B cell (primary cell): ENCODE data around the gene MAP7D3. TPM values are rescaled to one million over a fixed set of nuclear protein-coding genes. Genes with fewer than 3 reads are reported as not detected.

Experiments
- ATAC-seq: fragments of 200-7000 bp; cut with Tn5 transposase; one replicate; pipeline ENCODE4 v1.10.0; 2021; ENCODE audit warnings: low read depth, mild to moderate bottlenecking, moderate number of reproducible peaks, moderate library complexity
- CTCF ChIA-PET: fragments of 350-600 bp; sonication (Branson Sonifier 250); formaldehyde crosslinking; loops from one replicate; lab custom pipeline; 2021; ENCODE audit warnings: antibody characterized with exemption, inconsistent platforms; lab: Charles Lee
- POLR2A ChIA-PET: fragments of 350-600 bp; sonication (Branson Sonifier 250); formaldehyde crosslinking; loops from one replicate; lab custom pipeline; 2021; ENCODE audit warnings: antibody characterized with exemption; lab: Charles Lee
- DNase-seq: peaks from one replicate; pipeline ENCODE4 v3.0.0; 2013
- H2AFZ ChIP-seq: 2 replicates; pipeline ENCODE4 v1.6.1; 2012; ENCODE audit warnings: mild to moderate bottlenecking, low read depth, low read length; ENCODE audit not compliant: insufficient read depth, poor library complexity, severe bottlenecking
- H3K27ac ChIP-seq, 2 donors: 1 replicate in 1 of 2; 2 replicates in 1 of 2; pipeline ENCODE4 v1.5.1; 2012 to 2013; ENCODE audit warnings: low read length in 2 of 2, mild to moderate bottlenecking in 2 of 2, moderate library complexity in 1 of 2
- H3K27me3 ChIP-seq, 4 experiments: fragments of 200-600 bp in 1 of 4; sonication (generic) in 1 of 4; replicated peaks in 1 of 4; 1 replicate in 2 of 4; 2 replicates in 2 of 4; pipeline versions ENCODE4 v1.6.1 to v1.7.0; 2013 to 2016; ENCODE audit warnings: low read length in 3 of 4, mild to moderate bottlenecking in 2 of 4, mixed read lengths in 1 of 4, moderate library complexity in 1 of 4; ENCODE audit not compliant: insufficient read depth in 4 of 4, control insufficient read depth in 3 of 4; ENCODE audit errors: control extremely low read depth in 1 of 4
- H3K36me3 ChIP-seq, 2 experiments: replicated peaks in 1 of 2; 1 replicate in 1 of 2; 2 replicates in 1 of 2; pipeline versions ENCODE4 v1.6.1 to v1.7.1; 2013; ENCODE audit warnings: low read length in 1 of 2; ENCODE audit not compliant: insufficient read depth in 2 of 2, control insufficient read depth in 1 of 2; ENCODE audit errors: control extremely low read depth in 1 of 2, extremely low read depth in 1 of 2
- H3K4me1 ChIP-seq, 2 donors: fragments of 200-600 bp in 1 of 2; sonication (generic) in 1 of 2; 1 replicate in 1 of 2; 2 replicates in 1 of 2; pipeline versions ENCODE4 v1.5.1 to v1.6.1; 2013 to 2017; ENCODE audit warnings: low read length in 2 of 2; ENCODE audit not compliant: control insufficient read depth in 2 of 2, insufficient read depth in 2 of 2
- H3K4me2 ChIP-seq: replicated peaks from 2 replicates; pipeline ENCODE3; 2012; ENCODE audit warnings: mild to moderate bottlenecking, low read depth, low read length; ENCODE audit not compliant: poor library complexity, severe bottlenecking
- H3K4me3 ChIP-seq, 5 experiments: fragments of 200-600 bp in 1 of 5; sonication (generic) in 1 of 5; 1 replicate in 3 of 5; 2 replicates in 2 of 5; pipeline versions ENCODE4 v1.5.1 to v1.7.0; 2011 to 2016; ENCODE audit warnings: low read length in 4 of 5, mild to moderate bottlenecking in 4 of 5, low read depth in 2 of 5, control low read depth in 1 of 5, moderate library complexity in 1 of 5; ENCODE audit not compliant: insufficient read depth in 1 of 5; ENCODE audit errors: control extremely low read depth in 1 of 5, extremely low read depth in 1 of 5
- H3K79me2 ChIP-seq: fragments of 200-600 bp; sonication (generic); one replicate; pipeline ENCODE4 v1.6.0; 2016; ENCODE audit warnings: low read length; ENCODE audit not compliant: control insufficient read depth, insufficient read depth
- H3K9ac ChIP-seq: fragments of 200-600 bp; sonication (generic); 2 replicates; pipeline ENCODE4 v1.6.1; 2017; ENCODE audit warnings: mild to moderate bottlenecking, low read length, moderate library complexity
- H3K9me3 ChIP-seq, 3 donors: one replicate each; pipeline versions ENCODE4 v1.6.1 to v1.7.1; 2013; ENCODE audit warnings: low read length in 2 of 3; ENCODE audit not compliant: control insufficient read depth in 2 of 3, insufficient read depth in 1 of 3; ENCODE audit errors: control extremely low read depth in 1 of 3
- H4K20me1 ChIP-seq: 2 replicates; pipeline ENCODE4 v1.6.0; 2012; ENCODE audit warnings: mild to moderate bottlenecking, low read length; ENCODE audit not compliant: insufficient read depth, control insufficient read depth, poor library complexity, severe bottlenecking
- H3K27ac Mint-ChIP-seq: one replicate; pipeline ENCODE4 v1.8.0; 2021; ENCODE audit warnings: mixed read lengths
- H3K27me3 Mint-ChIP-seq: one replicate; pipeline ENCODE4 v1.8.0; 2021; ENCODE audit warnings: mixed read lengths
- H3K4me1 Mint-ChIP-seq: one replicate; pipeline ENCODE4 v1.8.0; 2021; ENCODE audit warnings: mixed read lengths
- H3K4me3 Mint-ChIP-seq: one replicate; pipeline ENCODE4 v1.8.0; 2021; ENCODE audit warnings: mixed read lengths
- H3K9me3 Mint-ChIP-seq: one replicate; pipeline ENCODE4 v1.8.0; 2022; ENCODE audit warnings: mixed read lengths; ENCODE audit not compliant: insufficient read depth
- CTCF ChIP-seq: fragments of 200-600 bp; IDR thresholded peaks from one replicate; pipeline ENCODE4 v1.8.0; 2022; ENCODE audit warnings: antibody characterized with exemption, mild to moderate bottlenecking
- EZH2 ChIP-seq: IDR thresholded peaks from 2 replicates; pipeline ENCODE4 v1.6.1; 2012; ENCODE audit warnings: borderline replicate concordance, low read depth, mild to moderate bottlenecking, moderate library complexity, low read length; ENCODE audit not compliant: insufficient read depth, poor library complexity, severe bottlenecking
- WGBS: methylation state at CpG from one replicate; pipeline ENCODE4 v1.1.5; 2013; ENCODE audit warnings: missing lambda C conversion rate; ENCODE audit not compliant: insufficient coverage; 5-methylcytosine and 5-hydroxymethylcytosine counted together
- intact Hi-C: fragments of 100-400 bp; cut with micrococcal nuclease; formaldehyde crosslinking; loops from one replicate; pipeline ENCODE4 v1.10.0; 2022
- polyA plus RNA-seq: library from polyadenylated mRNA; depleted of rRNA; stranded (reverse); fragments of >200 nt; gene quantifications from 2 replicates; pipeline ENCODE4 v1.2.3, GENCODE V29; 2012
- total RNA-seq, 2 donors: library from RNA; stranded (reverse); fragments of 120-200 nt in 1 of 2; gene quantifications; 1 replicate in 1 of 2; 2 replicates in 1 of 2; pipeline versions ENCODE4 v1.2.3 to v1.2.4, GENCODE V29; 2013 to 2022

The MAP7D3 gene
- total and polyA plus RNA-seq, 2 donors (not counting 1 experiment from before 2014, with no cell fraction given) = 3.8 to 13.0 TPM

GRCh38 chrX:136192839-136193414, 58.3 kb downstream of the MAP7D3 start:
- no peak for DNase-seq
- ChIA-PET POLR2A (no interaction called here), CTCF (no interaction called here)
- no peaks in the 10 kb centered on the region for H4K20me1 ChIP-seq
- peaks cover 14 to 19% of the 10 kb centered on the region in 2 donors for H3K4me1 ChIP-seq
- no peaks in the 10 kb centered on the region for H3K9me3 Mint-ChIP-seq
- H3K4me1 Mint-ChIP-seq = peaks cover 26% of the 10 kb centered on the region
- no peaks in the 10 kb centered on the region for H3K79me2 ChIP-seq
- no peaks in the 10 kb centered on the region for H3K27me3 Mint-ChIP-seq
- no peak for ATAC-seq
- no peaks in the 10 kb centered on the region for H3K36me3 ChIP-seq
- H2AFZ ChIP-seq = no peak overlapping the region
- H3K4me3 Mint-ChIP-seq = peak overlapping the region; percentile 63
- no peak overlapping the region for H3K27ac Mint-ChIP-seq
- no peak overlapping the region for H3K9ac ChIP-seq
- TF ChIP-seq EZH2 (no peak), CTCF (no peak)
- H3K4me2 ChIP-seq = peak overlapping the region; percentile 48
- no peaks in the 10 kb centered on the region for H3K27me3 ChIP-seq
- H3K9me3 ChIP-seq = no peaks in the 10 kb centered on the region
- H3K27ac ChIP-seq = no peak overlapping the region
- H3K4me3 ChIP-seq = no peak overlapping the region
- intact Hi-C loops = no loop called here
- WGBS = no CpG with 5 or more reads among the region's 3 CpGs

- Histone ChIP-seq H3K36me3 (no peaks in the 10 kb centered on the region), H3K79me2 (no peaks in the 10 kb centered on the region), H3K4me1 (peaks cover 14 to 19% of the 10 kb centered on the region in 2 donors), H3K9me3 (no peaks in the 10 kb centered on the region), H3K4me3 (no peak overlapping the region), H3K9ac (no peak overlapping the region), H3K27ac (no peak overlapping the region), H4K20me1 (no peaks in the 10 kb centered on the region), H3K27me3 (no peaks in the 10 kb centered on the region), H3K4me2 (no peak overlapping the region), H2AFZ (no peak overlapping the region)
- DNase-seq (no peak), ATAC-seq (no peak)
- H3K27me3 Mint-ChIP-seq = no peaks in the 10 kb centered on the region
- H3K27ac Mint-ChIP-seq = no peak overlapping the region
- H3K4me1 Mint-ChIP-seq = peaks cover 26% of the 10 kb centered on the region
- H3K4me3 Mint-ChIP-seq = no peak overlapping the region
- no CpG with 5 or more reads among the region's 2 CpGs for WGBS
- CTCF ChIA-PET = no interaction called here
- no peaks in the 10 kb centered on the region for H3K9me3 Mint-ChIP-seq
- TF ChIP-seq CTCF (no peak), EZH2 (no peak)
- POLR2A ChIA-PET = no interaction called here
- intact Hi-C loops = no loop called here
Measured at GRCh38 chrX:136192135-136192534, 59.1 kb downstream of the MAP7D3 start.
